Neural cell (in vitro differentiated cells): ENCODE data around the gene DHFR.

ENCODE experiments used
- EP300 ChIP-seq: fragments of 450-650 bp; conservative IDR thresholded peaks from 2 replicates; pipeline ENCODE4 v1.6.1; 2014; ENCODE audit warnings: antibody characterized with exemption, mild to moderate bottlenecking, moderate library complexity; ENCODE audit not compliant: poor library complexity, severe bottlenecking
- EZH2 ChIP-seq: fragments of 200-600, 300-800 bp; shearing (Covaris generic), sonication (generic); IDR thresholded peaks from 2 replicates; pipeline ENCODE4 v1.6.1; 2014; ENCODE audit warnings: antibody characterized with exemption, low read length, borderline replicate concordance, mild to moderate bottlenecking; ENCODE audit not compliant: insufficient read depth, poor library complexity, severe bottlenecking
- MXI1 ChIP-seq: fragments of 450-650 bp; conservative IDR thresholded peaks from 2 replicates; pipeline ENCODE4 v1.6.1; 2014; ENCODE audit warnings: antibody characterized with exemption, mild to moderate bottlenecking; ENCODE audit not compliant: poor library complexity, severe bottlenecking
- POLR2AphosphoS5 ChIP-seq: IDR thresholded peaks from 2 replicates; pipeline ENCODE4 v1.6.1; 2012
- RAD21 ChIP-seq: fragments of 450-650 bp; conservative IDR thresholded peaks from 2 replicates; pipeline ENCODE4 v1.6.1; 2014; ENCODE audit warnings: antibody characterized with exemption, mild to moderate bottlenecking, moderate library complexity
- SMC3 ChIP-seq: fragments of 450-650 bp; conservative IDR thresholded peaks from 2 replicates; pipeline ENCODE4 v1.6.1; 2014; ENCODE audit warnings: antibody characterized with exemption, mild to moderate bottlenecking, moderate library complexity; ENCODE audit not compliant: poor library complexity
- TAF1 ChIP-seq: IDR thresholded peaks from 2 replicates; pipeline ENCODE4 v1.6.1; 2012; ENCODE audit warnings: low read depth
- TF ChIP-seq, protein P1 (sequence below): fragments of 450-650 bp; IDR thresholded peaks from 2 replicates; pipeline ENCODE4 v1.5.1; 2014; ENCODE audit warnings: antibody characterized with exemption, mild to moderate bottlenecking, moderate library complexity; ENCODE audit not compliant: poor library complexity, severe bottlenecking
- TF ChIP-seq, protein P2 (sequence below): IDR thresholded peaks from 2 replicates; pipeline ENCODE4 v1.6.1; 2012; ENCODE audit warnings: borderline replicate concordance

- TF ChIP-seq, protein P1, sequence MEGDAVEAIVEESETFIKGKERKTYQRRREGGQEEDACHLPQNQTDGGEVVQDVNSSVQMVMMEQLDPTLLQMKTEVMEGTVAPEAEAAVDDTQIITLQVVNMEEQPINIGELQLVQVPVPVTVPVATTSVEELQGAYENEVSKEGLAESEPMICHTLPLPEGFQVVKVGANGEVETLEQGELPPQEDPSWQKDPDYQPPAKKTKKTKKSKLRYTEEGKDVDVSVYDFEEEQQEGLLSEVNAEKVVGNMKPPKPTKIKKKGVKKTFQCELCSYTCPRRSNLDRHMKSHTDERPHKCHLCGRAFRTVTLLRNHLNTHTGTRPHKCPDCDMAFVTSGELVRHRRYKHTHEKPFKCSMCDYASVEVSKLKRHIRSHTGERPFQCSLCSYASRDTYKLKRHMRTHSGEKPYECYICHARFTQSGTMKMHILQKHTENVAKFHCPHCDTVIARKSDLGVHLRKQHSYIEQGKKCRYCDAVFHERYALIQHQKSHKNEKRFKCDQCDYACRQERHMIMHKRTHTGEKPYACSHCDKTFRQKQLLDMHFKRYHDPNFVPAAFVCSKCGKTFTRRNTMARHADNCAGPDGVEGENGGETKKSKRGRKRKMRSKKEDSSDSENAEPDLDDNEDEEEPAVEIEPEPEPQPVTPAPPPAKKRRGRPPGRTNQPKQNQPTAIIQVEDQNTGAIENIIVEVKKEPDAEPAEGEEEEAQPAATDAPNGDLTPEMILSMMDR = no peak
- TF ChIP-seq EZH2 (no peak), SMC3 (no peak), EP300 (no peak), RAD21 (no peak), POLR2AphosphoS5 (no peak), MXI1 (no peak), TAF1 (no peak)
- TF ChIP-seq, protein P2, sequence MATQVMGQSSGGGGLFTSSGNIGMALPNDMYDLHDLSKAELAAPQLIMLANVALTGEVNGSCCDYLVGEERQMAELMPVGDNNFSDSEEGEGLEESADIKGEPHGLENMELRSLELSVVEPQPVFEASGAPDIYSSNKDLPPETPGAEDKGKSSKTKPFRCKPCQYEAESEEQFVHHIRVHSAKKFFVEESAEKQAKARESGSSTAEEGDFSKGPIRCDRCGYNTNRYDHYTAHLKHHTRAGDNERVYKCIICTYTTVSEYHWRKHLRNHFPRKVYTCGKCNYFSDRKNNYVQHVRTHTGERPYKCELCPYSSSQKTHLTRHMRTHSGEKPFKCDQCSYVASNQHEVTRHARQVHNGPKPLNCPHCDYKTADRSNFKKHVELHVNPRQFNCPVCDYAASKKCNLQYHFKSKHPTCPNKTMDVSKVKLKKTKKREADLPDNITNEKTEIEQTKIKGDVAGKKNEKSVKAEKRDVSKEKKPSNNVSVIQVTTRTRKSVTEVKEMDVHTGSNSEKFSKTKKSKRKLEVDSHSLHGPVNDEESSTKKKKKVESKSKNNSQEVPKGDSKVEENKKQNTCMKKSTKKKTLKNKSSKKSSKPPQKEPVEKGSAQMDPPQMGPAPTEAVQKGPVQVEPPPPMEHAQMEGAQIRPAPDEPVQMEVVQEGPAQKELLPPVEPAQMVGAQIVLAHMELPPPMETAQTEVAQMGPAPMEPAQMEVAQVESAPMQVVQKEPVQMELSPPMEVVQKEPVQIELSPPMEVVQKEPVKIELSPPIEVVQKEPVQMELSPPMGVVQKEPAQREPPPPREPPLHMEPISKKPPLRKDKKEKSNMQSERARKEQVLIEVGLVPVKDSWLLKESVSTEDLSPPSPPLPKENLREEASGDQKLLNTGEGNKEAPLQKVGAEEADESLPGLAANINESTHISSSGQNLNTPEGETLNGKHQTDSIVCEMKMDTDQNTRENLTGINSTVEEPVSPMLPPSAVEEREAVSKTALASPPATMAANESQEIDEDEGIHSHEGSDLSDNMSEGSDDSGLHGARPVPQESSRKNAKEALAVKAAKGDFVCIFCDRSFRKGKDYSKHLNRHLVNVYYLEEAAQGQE = no peak
These were observed 13.4 kb downstream of the DHFR start for GRCh38 chr5:80641353-80641752.
